Muscle of leg (tissue), 16 donors: Measurements from ENCODE around the gene GOLGA8B. TPM values are rescaled to one million over a fixed set of nuclear protein-coding genes. Genes with fewer than 3 reads are reported as not detected.
A peak's percentile ranks its signal among the peaks of the same experiment; 100 is the strongest.
"Not testable (repeated sequence)": the region's sequence is repeated elsewhere in the genome, so short reads cannot be mapped to it uniquely, and the experiment has no call there.

Experiments
- DNase-seq: peaks from one replicate; pipeline ENCODE4 v3.0.0; 2013
- H3K27ac ChIP-seq: one replicate; pipeline ENCODE4 v1.5.1; 2013; ENCODE audit warnings: mild to moderate bottlenecking, low read length, control low read depth
- H3K27me3 ChIP-seq: one replicate; pipeline ENCODE4 v1.6.1; 2013; ENCODE audit warnings: low read length; ENCODE audit not compliant: control insufficient read depth, insufficient read depth
- H3K36me3 ChIP-seq: one replicate; pipeline ENCODE4 v1.6.1; 2013; ENCODE audit warnings: low read length; ENCODE audit not compliant: control insufficient read depth, insufficient read depth
- H3K4me1 ChIP-seq: one replicate; pipeline ENCODE4 v1.6.1; 2013; ENCODE audit warnings: low read length; ENCODE audit not compliant: control insufficient read depth, insufficient read depth
- H3K4me3 ChIP-seq: one replicate; pipeline ENCODE4 v1.5.1; 2013; ENCODE audit warnings: low read length, control low read depth
- H3K9me3 ChIP-seq: replicated peaks from 2 replicates; pipeline ENCODE4 v1.6.1; 2013; ENCODE audit warnings: low read depth, low read length; ENCODE audit not compliant: control insufficient read depth
- WGBS: methylation state at CpG from one replicate; pipeline ENCODE4 v1.1.5; 2013; ENCODE audit warnings: missing lambda C conversion rate; ENCODE audit not compliant: insufficient coverage; 5-methylcytosine and 5-hydroxymethylcytosine counted together
- long read RNA-seq, 11 donors: transcript quantifications; one replicate each; lab custom pipeline, GENCODE V29; 2026
- polyA plus RNA-seq, 8 donors: library from polyadenylated mRNA; unstranded; fragments of 120-200 nt; gene quantifications; one replicate each; pipeline versions ENCODE4 v1.2.1 to v1.2.3, GENCODE V29; 2013; ENCODE audit warnings: inconsistent platforms in 1 of 8, low replicate concordance in 1 of 8; ENCODE audit not compliant: insufficient read length in 8 of 8, insufficient read depth in 1 of 8
- total RNA-seq: library from RNA; stranded (reverse); fragments of 120-200 nt; gene quantifications from one replicate; pipeline ENCODE4 v1.2.4, GENCODE V29; 2013

GOLGA8B gene
- total RNA-seq (15.6 TPM), polyA plus RNA-seq (10 to 100 TPM; 16.3 to 66.8 (median 30.0) TPM)
- long read RNA-seq, donor 1, result 0 reads
- long read RNA-seq, donor 2, result 0 reads
- long read RNA-seq, donor 3, full-length matches to known transcripts, result 1 of 7 reads
- long read RNA-seq, donor 3, partial matches to known transcripts, result 6 of 7 reads
- long read RNA-seq, donor 3, other reads (novel, unspliced or antisense), result 0 of 7 reads
- long read RNA-seq, donor 4, partial matches to known transcripts, result 5 of 5 reads
- long read RNA-seq, donor 4, other reads (novel, unspliced or antisense), result 0 of 5 reads
- long read RNA-seq, donor 5, result 0 reads
- long read RNA-seq, donor 6, partial matches to known transcripts, result 0 of 4 reads
- long read RNA-seq, donor 6, other reads (novel, unspliced or antisense), result 0 of 4 reads
- long read RNA-seq, donor 7, partial matches to known transcripts, result 0 of 1 reads
- long read RNA-seq, donor 7, other reads (novel, unspliced or antisense), result 0 of 1 reads
- long read RNA-seq, donor 8, partial matches to known transcripts, result 0 of 1 reads
- long read RNA-seq, donor 8, other reads (novel, unspliced or antisense), result 0 of 1 reads
- long read RNA-seq, donor 9, partial matches to known transcripts, result 0 of 1 reads
- long read RNA-seq, donor 9, other reads (novel, unspliced or antisense), result 0 of 1 reads
- long read RNA-seq, donor 10, partial matches to known transcripts, result 0 of 2 reads
- long read RNA-seq, donor 10, other reads (novel, unspliced or antisense), result 0 of 2 reads
- long read RNA-seq, donor 11, result 0 reads

GRCh38 chr15:34583399-34584329 is at the start of gene GOLGA8B:
Gene GOLGA8B, minus strand, starts transcription at chr15:34583651. Its CDS starts 47,739 bp downstream, at chr15:34535912.
- under 1% methylated on average over 101 of the region's 101 CpGs for WGBS
- no peaks in the 10 kb centered on the region for H3K36me3 ChIP-seq

GRCh38 chr15:34633165-34633564 is 49.7 kb upstream of the GOLGA8B start:
- H3K36me3 ChIP-seq, H3K27ac ChIP-seq, H3K4me3 ChIP-seq, H3K4me1 ChIP-seq, H3K9me3 ChIP-seq, H3K27me3 ChIP-seq, DNase-seq: not testable (repeated sequence)
- WGBS, result no CpG with 5 or more reads among the region's 3 CpGs

More at GRCh38 chr15:34583399-34584329, at the start of gene GOLGA8B:
- Histone ChIP-seq H3K4me1 (peaks cover 34% of the 10 kb centered on the region), H3K27ac (no peak within 1 kb of the TSS), H3K27me3 (peaks cover 28% of the 10 kb centered on the region), H3K9me3 (no peaks in the 10 kb centered on the region), H3K4me3 (peak within 1 kb of the TSS; percentile 67)
- DNase-seq, result peak; percentile 46

- H3K27me3 ChIP-seq, result no peaks in the 10 kb centered on the region
- no peaks in the 10 kb centered on the region for H3K9me3 ChIP-seq
- no peaks in the 10 kb centered on the region for H3K36me3 ChIP-seq
- no peak for DNase-seq
- WGBS, result no CpG with 5 or more reads among the region's 2 CpGs
- H3K4me3 ChIP-seq, result no peak overlapping the region
- no peak overlapping the region for H3K27ac ChIP-seq
- H3K4me1 ChIP-seq, result no peaks in the 10 kb centered on the region
Measured at GRCh38 chr15:34628577-34629152, 45.2 kb upstream of the GOLGA8B start.

GRCh38 chr15:34625007-34625406 is 41.6 kb upstream of the GOLGA8B start:
- Histone ChIP-seq H3K36me3 (no peaks in the 10 kb centered on the region), H3K9me3 (no peaks in the 10 kb centered on the region), H3K27ac (no peak overlapping the region), H3K27me3 (no peaks in the 10 kb centered on the region), H3K4me1 (no peaks in the 10 kb centered on the region), H3K4me3 (no peak overlapping the region)
- no peak for DNase-seq
- no CpG with 5 or more reads among the region's 5 CpGs for WGBS

GRCh38 chr15:34621675-34622074 is 38.2 kb upstream of the GOLGA8B start:
- Histone ChIP-seq H3K4me3 (no peak overlapping the region), H3K9me3 (no peaks in the 10 kb centered on the region), H3K4me1 (no peaks in the 10 kb centered on the region), H3K36me3 (no peaks in the 10 kb centered on the region), H3K27me3 (no peaks in the 10 kb centered on the region), H3K27ac (no peak overlapping the region)
- WGBS, result 20% methylated on average over 1 of the region's 5 CpGs
- peak; percentile 20 for DNase-seq

- Histone ChIP-seq H3K4me3 (no peak overlapping the region), H3K27ac (no peak overlapping the region)
Measured at GRCh38 chr15:34620814-34621213, 37.4 kb upstream of the GOLGA8B start.

GRCh38 chr15:34620142-34620541 is 36.7 kb upstream of the GOLGA8B start:
- Histone ChIP-seq H3K9me3 (no peaks in the 10 kb centered on the region), H3K27me3 (no peaks in the 10 kb centered on the region), H3K27ac (no peak overlapping the region), H3K4me3 (no peak overlapping the region), H3K36me3 (no peaks in the 10 kb centered on the region), H3K4me1 (no peaks in the 10 kb centered on the region)
- DNase-seq, result no peak
- WGBS, result no CpG with 5 or more reads among the region's 1 CpG

More at GRCh38 chr15:34620814-34621213, 37.4 kb upstream of the GOLGA8B start:
- no peaks in the 10 kb centered on the region for H3K36me3 ChIP-seq
- no peaks in the 10 kb centered on the region for H3K4me1 ChIP-seq
- H3K9me3 ChIP-seq, result no peaks in the 10 kb centered on the region
- peak; percentile 5 for DNase-seq
- no peaks in the 10 kb centered on the region for H3K27me3 ChIP-seq
- 50% methylated on average over 1 of the region's 2 CpGs for WGBS

- no peak overlapping the region for H3K27ac ChIP-seq
- H3K4me3 ChIP-seq, result no peak overlapping the region
- no peaks in the 10 kb centered on the region for H3K4me1 ChIP-seq
- 100% methylated on average over 2 of the region's 7 CpGs for WGBS
- H3K36me3 ChIP-seq, result no peaks in the 10 kb centered on the region
- no peaks in the 10 kb centered on the region for H3K9me3 ChIP-seq
- H3K27me3 ChIP-seq, result no peaks in the 10 kb centered on the region
- no peak for DNase-seq
Measured at GRCh38 chr15:34619151-34619550, 35.7 kb upstream of the GOLGA8B start.

- no peak for DNase-seq
- H3K27ac ChIP-seq, result no peak overlapping the region
- no peaks in the 10 kb centered on the region for H3K9me3 ChIP-seq
- no peak overlapping the region for H3K4me3 ChIP-seq
- no peaks in the 10 kb centered on the region for H3K27me3 ChIP-seq
- H3K36me3 ChIP-seq, result no peaks in the 10 kb centered on the region
- WGBS, result 50% methylated on average over 1 of the region's 2 CpGs
- H3K4me1 ChIP-seq, result no peaks in the 10 kb centered on the region
Measured at GRCh38 chr15:34618073-34618472, 34.6 kb upstream of the GOLGA8B start.
